Erythroblast (primary cell): ENCODE measurements around the gene CEP126.

Source experiments
- GATA1 ChIP-seq: IDR thresholded peaks from 2 replicates; pipeline ENCODE4 v1.6.1; 2011; ENCODE audit warnings: low read depth, mild to moderate bottlenecking, control low read depth, low read length, moderate library complexity
- POLR2A ChIP-seq: IDR thresholded peaks from 2 replicates; pipeline ENCODE4 v1.6.1; 2011; ENCODE audit warnings: mild to moderate bottlenecking, low read length

GRCh38 chr11:101889767-101890166 is 25.0 kb upstream of the CEP126 start:
- TF ChIP-seq POLR2A (no peak), GATA1 (no peak)
